ENCODE data around the gene EXOC4. TPM values are rescaled to one million over a fixed set of nuclear protein-coding genes. Genes with fewer than 3 reads are reported as not detected.

Gene EXOC4
- total and polyA plus RNA-seq, 2 of the 13 experiments (the other 11 are each of a cell fraction or from before 2014, with no cell fraction given): 22.5 to 39.0 TPM

- Histone ChIP-seq H2AFZ (ENCODE audit: low read length) (no peak overlapping the region), H3K9ac (ENCODE audit: insufficient read depth, low read depth, low read length) (no peak overlapping the region), H3K4me2 (ENCODE audit: low read depth, low read length) (no peak overlapping the region), H3K36me3 (replicated peaks in 1 of 2; ENCODE audit: control insufficient read depth in 1 of 2, insufficient read depth in 2 of 2, low read length in 2 of 2) (no peaks in the 10 kb centered on the region), H3K27ac (ENCODE audit: extremely low read length, insufficient read depth, low read length) (no peak overlapping the region), H4K20me1 (ENCODE audit: insufficient read depth, low read length) (no peaks in the 10 kb centered on the region), H3K27me3 (ENCODE audit: control insufficient read depth in 1 of 2, insufficient read depth in 2 of 2, low read length in 2 of 2) (no peaks in the 10 kb centered on the region), H3K9me3 (ENCODE audit: low read length) (no peaks in the 10 kb centered on the region), H3K4me3 (replicated peaks in 1 of 3; ENCODE audit: insufficient read depth in 1 of 3, low read depth in 2 of 3, low read length in 3 of 3) (no peak overlapping the region), H3K4me1 (ENCODE audit: insufficient read depth, low read length) (no peaks in the 10 kb centered on the region), H3K79me2 (ENCODE audit: insufficient read depth, low read length) (no peaks in the 10 kb centered on the region)
- POLR2A ChIA-PET: no interaction called here
- intact Hi-C loops (cut with micrococcal nuclease; ENCODE audit: unreplicated experiment): no loop called here
- DNase-seq (ENCODE audit: low spot score): no peak
- CTCF ChIA-PET (ENCODE audit: low intra/inter-chr PET ratio, low total read pairs): no interaction called here
- no peak for ATAC-seq
- in situ Hi-C loops (cut with HindIII; ENCODE audit: extremely low pct_ligation_motif_present, low pct_unique_long_range_greater_than_20kb): no loop called here
- no TSS peak for BruUV-seq (replicated peaks)
- TF ChIP-seq ZNF563 (CRISPR knock-in tag; IDR thresholded peaks at IDR 0.05): no peak
- no peak for TF ChIP-seq DRAP1 (CRISPR knock-in tag; IDR thresholded peaks at IDR 0.05)
- no peak for TF ChIP-seq TRAFD1 (CRISPR knock-in tag; IDR thresholded peaks at IDR 0.05; ENCODE audit: borderline replicate concordance)
- FAIRE-seq: no peak
- WGBS (ENCODE audit: low lambda C conversion rate): 100% methylated on average over 2 of the region's 2 CpGs
Measured at GRCh38 chr7:133955208-133955607, 702.3 kb downstream of the EXOC4 start.

GRCh38 chr7:133957845-133958244 lies 705.0 kb downstream of the EXOC4 start:
- no peak overlapping the region for H3K9ac ChIP-seq (ENCODE audit: insufficient read depth, low read depth, low read length)
- no peaks in the 10 kb centered on the region for H4K20me1 ChIP-seq (ENCODE audit: insufficient read depth, low read length)
- intact Hi-C loops (cut with micrococcal nuclease; ENCODE audit: unreplicated experiment): no loop called here
- ChIA-PET CTCF (ENCODE audit: low intra/inter-chr PET ratio, low total read pairs) (no interaction called here), POLR2A (no interaction called here)
- no peaks in the 10 kb centered on the region for H3K79me2 ChIP-seq (ENCODE audit: insufficient read depth, low read length)
- no peaks in the 10 kb centered on the region for H3K27me3 ChIP-seq (ENCODE audit: control insufficient read depth in 1 of 2, insufficient read depth in 2 of 2, low read length in 2 of 2)
- FAIRE-seq (no peak), DNase-seq (ENCODE audit: low spot score) (no peak), ATAC-seq (no peak)
- H3K4me1 ChIP-seq (ENCODE audit: insufficient read depth, low read length): no peaks in the 10 kb centered on the region
- no peaks in the 10 kb centered on the region for H3K9me3 ChIP-seq (ENCODE audit: low read length)
- no peak overlapping the region for H3K4me2 ChIP-seq (ENCODE audit: low read depth, low read length)
- H3K4me3 ChIP-seq (replicated peaks in 1 of 3; ENCODE audit: insufficient read depth in 1 of 3, low read depth in 2 of 3, low read length in 3 of 3): no peak overlapping the region
- H3K27ac ChIP-seq (ENCODE audit: extremely low read length, insufficient read depth, low read length): no peak overlapping the region
- no peak overlapping the region for H2AFZ ChIP-seq (ENCODE audit: low read length)
- in situ Hi-C loops (cut with HindIII; ENCODE audit: extremely low pct_ligation_motif_present, low pct_unique_long_range_greater_than_20kb): no loop called here
- no peaks in the 10 kb centered on the region for H3K36me3 ChIP-seq (replicated peaks in 1 of 2; ENCODE audit: control insufficient read depth in 1 of 2, insufficient read depth in 2 of 2, low read length in 2 of 2)
- BruUV-seq (replicated peaks): no TSS peak
- 94% methylated on average over 2 of the region's 2 CpGs for WGBS (ENCODE audit: low lambda C conversion rate)
- TF ChIP-seq ZNF552 (CRISPR knock-in tag; IDR thresholded peaks at IDR 0.05; ENCODE audit: borderline replicate concordance): no peak
- no peak for TF ChIP-seq ZC3H4 (CRISPR knock-in tag; IDR thresholded peaks at IDR 0.05; ENCODE audit: borderline replicate concordance)
- TF ChIP-seq DDIT3 (CRISPR knock-in tag; IDR thresholded peaks at IDR 0.05): no peak
- TF ChIP-seq PLSCR1 (CRISPR knock-in tag; IDR thresholded peaks at IDR 0.05; ENCODE audit: borderline replicate concordance): no peak
- TF ChIP-seq ZNF496 (CRISPR knock-in tag; IDR thresholded peaks at IDR 0.05; ENCODE audit: insufficient replicate concordance): no peak
- TF ChIP-seq MAFK (conservative IDR thresholded peaks at IDR 0.05 in 1 of 2, IDR thresholded peaks at IDR 0.05 in 1 of 2; ENCODE audit: low read length in 2 of 2): no peak
- no peak for TF ChIP-seq ZBTB7A (CRISPR knock-in tag; IDR thresholded peaks at IDR 0.05)
- TF ChIP-seq NKX3-1 (CRISPR knock-in tag; IDR thresholded peaks at IDR 0.05): no peak

All from HepG2 (cell line).